Measurements from ENCODE around the gene TMEM40. TPM values are rescaled to one million over a fixed set of nuclear protein-coding genes. Genes with fewer than 3 reads are reported as not detected.

TMEM40 gene
- total and polyA plus RNA-seq, 9 of the 15 experiments (the other 6 are each of a cell fraction or from before 2014, with no cell fraction given), result 0.11 to 0.31 (median 0.14) TPM; not detected in 6

GRCh38 chr3:12716605-12717151 lies 42.4 kb downstream of the TMEM40 start (continued):
- TF ChIP-seq MYNN (IDR thresholded peaks at IDR 0.05), result peak; percentile 100
- peak; percentile 98 for TF ChIP-seq MYNN (CRISPR knock-in tag; IDR thresholded peaks at IDR 0.05)
- TF ChIP-seq BRD4 (IDR thresholded peaks at IDR 0.05), result no peak
- no peak for TF ChIP-seq WHSC1 (IDR thresholded peaks at IDR 0.05; ENCODE audit: low read length)
- no peak for TF ChIP-seq BRCA1 (IDR thresholded peaks at IDR 0.05)
- TF ChIP-seq BRCA1 (CRISPR knock-in tag; IDR thresholded peaks at IDR 0.05), result no peak
- no peak for TF ChIP-seq OTX1 (CRISPR knock-in tag; IDR thresholded peaks at IDR 0.05)
- TF ChIP-seq ZNF253 (CRISPR knock-in tag; conservative IDR thresholded peaks at IDR 0.05), result no peak
- TF ChIP-seq DPF2 (IDR thresholded peaks at IDR 0.05), result peak; percentile 91
- no peak for TF ChIP-seq ZNF785 (CRISPR knock-in tag; IDR thresholded peaks at IDR 0.05)
- no peak for TF ChIP-seq ZNF511 (CRISPR knock-in tag; IDR thresholded peaks at IDR 0.05)
- TF ChIP-seq ZNF318 (IDR thresholded peaks at IDR 0.05; ENCODE audit: borderline replicate concordance in 1 of 2, low read depth in 1 of 2), result no peak
- no peak for TF ChIP-seq ZNF644 (tag; IDR thresholded peaks at IDR 0.05; ENCODE audit: low read depth)
- TF ChIP-seq ZNF655 (CRISPR knock-in tag; IDR thresholded peaks at IDR 0.05), result no peak
- TF ChIP-seq GTF3C2 (IDR thresholded peaks at IDR 0.05; ENCODE audit: borderline replicate concordance, extremely low read depth, insufficient read length), result no peak
- peak; percentile 52 for TF ChIP-seq BRD9 (IDR thresholded peaks at IDR 0.05; ENCODE audit: low read depth, partially characterized antibody)
- TF ChIP-seq HIVEP1 (CRISPR knock-in tag; IDR thresholded peaks at IDR 0.05), result no peak
- TF ChIP-seq ZNF12 (CRISPR knock-in tag; IDR thresholded peaks at IDR 0.05), result no peak
